Erythroblast (primary cell): ENCODE results near the gene EXOC6B.

Experiments used
- GATA1 ChIP-seq: IDR thresholded peaks from 2 replicates; pipeline ENCODE4 v1.6.1; 2011; ENCODE audit warnings: low read depth, mild to moderate bottlenecking, control low read depth, low read length, moderate library complexity
- POLR2A ChIP-seq: IDR thresholded peaks from 2 replicates; pipeline ENCODE4 v1.6.1; 2011; ENCODE audit warnings: mild to moderate bottlenecking, low read length

GRCh38 chr2:72497763-72498162 lies 328.1 kb downstream of the EXOC6B start:
- TF ChIP-seq POLR2A: no peak
- no peak for TF ChIP-seq GATA1
